NCI-H2227 treated with DMSO at 0.1 percent for 48 hours (cell line): ENCODE measurements around the gene HAUS7.
A peak's percentile ranks its signal among the peaks of the same experiment; 100 is the strongest.

Source experiments
- DNase-seq: peaks from one replicate; lab custom pipeline; 2025; lab: John Stamatoyannopoulos, UW

HAUS7 gene

GRCh38 chrX:153499341-153499740 lies 29.0 kb upstream of the HAUS7 start:
- DNase-seq: no peak

- no peak for DNase-seq
Observed at GRCh38 chrX:153498453-153498852, 28.1 kb upstream of the HAUS7 start.

- DNase-seq: no peak
Observed at GRCh38 chrX:153496590-153496959, 26.2 kb upstream of the HAUS7 start.

- DNase-seq: no peak
Observed at GRCh38 chrX:153495903-153496589, 25.7 kb upstream of the HAUS7 start.

GRCh38 chrX:153495362-153495751 lies 25.0 kb upstream of the HAUS7 start:
- no peak for DNase-seq

GRCh38 chrX:153494541-153495361 lies 24.4 kb upstream of the HAUS7 start, which contains the start of gene BGN:
TSS of gene BGN (plus strand) at chrX:153494980. CDS start at chrX:153504632, 9,652 bp downstream.
- DNase-seq: peak; percentile 32

GRCh38 chrX:153494061-153494460 lies 23.7 kb upstream of the HAUS7 start:
- no peak for DNase-seq

GRCh38 chrX:153493085-153493484 lies 22.7 kb upstream of the HAUS7 start:
- no peak for DNase-seq

GRCh38 chrX:153492543-153492942 lies 22.2 kb upstream of the HAUS7 start:
- no peak for DNase-seq

GRCh38 chrX:153491918-153492317 lies 21.5 kb upstream of the HAUS7 start:
- no peak for DNase-seq

GRCh38 chrX:153491351-153491914 lies 21.1 kb upstream of the HAUS7 start:
- DNase-seq: no peak

- DNase-seq: no peak
Observed at GRCh38 chrX:153490217-153490930, 20.0 kb upstream of the HAUS7 start.

- DNase-seq: no peak
Observed at GRCh38 chrX:153488231-153488914, 18.0 kb upstream of the HAUS7 start.

- DNase-seq: no peak
Observed at GRCh38 chrX:153487590-153488071, 17.3 kb upstream of the HAUS7 start.

- DNase-seq: no peak
Observed at GRCh38 chrX:153486171-153486570, 15.8 kb upstream of the HAUS7 start.

- no peak for DNase-seq
Observed at GRCh38 chrX:153485396-153486080, 15.2 kb upstream of the HAUS7 start.

GRCh38 chrX:153482376-153483015 lies 12.1 kb upstream of the HAUS7 start:
- no peak for DNase-seq

- DNase-seq: no peak
Observed at GRCh38 chrX:153481043-153481442, 10.7 kb upstream of the HAUS7 start.

- no peak for DNase-seq
Observed at GRCh38 chrX:153478746-153479145, 8.4 kb upstream of the HAUS7 start.

GRCh38 chrX:153477901-153478300 lies 7.5 kb upstream of the HAUS7 start:
- DNase-seq: no peak
